ENCODE data around the gene RBM8A.

Gene RBM8A

GRCh38 chr1:145886816-145887215 lies 40.5 kb downstream of the RBM8A start:
- POLR2A ChIA-PET: interaction anchor here (1.2 to 1.3 kb wide), 2 partner anchors 27 to 41 kb away, joined by 3 read pairs; partner anchors contain the start of genes PIAS3 and RBM8A
- H3K4me3 ChIP-seq (ENCODE audit: low read depth, low read length): no peak overlapping the region

GRCh38 chr1:145886390-145886789 lies 40.9 kb downstream of the RBM8A start:
- Histone ChIP-seq H3K4me1 (ENCODE audit: control insufficient read depth, insufficient read depth, low read length) (peaks cover 10% of the 10 kb centered on the region), H3K9me3 (ENCODE audit: control insufficient read depth, insufficient read depth, low read depth, low read length) (no peaks in the 10 kb centered on the region), H3K27ac (ENCODE audit: extremely low read depth, low read depth, low read length) (no peak overlapping the region), H3K4me3 (ENCODE audit: low read depth, low read length) (no peak overlapping the region; the same call in 1 of the 2 replicates), H3K36me3 (ENCODE audit: control insufficient read depth in 2 of 2, insufficient read depth in 1 of 2, low read length in 2 of 2) (no peaks in the 10 kb centered on the region)
- ChIA-PET CTCF (interaction anchor here (0.6 to 11.9 kb wide), 4 partner anchors 22 to 121 kb away, joined by 3 to 222 read pairs (median 4); partner anchors contain the start of gene ITGA10), POLR2A (interaction anchor here (0.6 kb wide), 1 partner anchor 51 kb away, joined by 3 read pairs; no protein-coding TSS in a partner anchor)
- TF ChIP-seq ZNF214 (tag by site-specific recombination; IDR thresholded peaks at IDR 0.05; ENCODE audit: borderline replicate concordance): no peak
- no peak for TF ChIP-seq ZNF274 (IDR thresholded peaks at IDR 0.05; ENCODE audit: low read length)
- TF ChIP-seq ZNF274 (tag by site-specific recombination; IDR thresholded peaks at IDR 0.05; ENCODE audit: borderline replicate concordance): no peak
- no peak for TF ChIP-seq GLIS2 (tag by site-specific recombination; IDR thresholded peaks at IDR 0.05)
- no peak for TF ChIP-seq ZFP69B (tag by site-specific recombination; IDR thresholded peaks at IDR 0.05)
- TF ChIP-seq ZSCAN23 (tag by site-specific recombination; IDR thresholded peaks at IDR 0.05): no peak
- TF ChIP-seq ZNF18 (tag by site-specific recombination; IDR thresholded peaks at IDR 0.05): no peak
- no peak for TF ChIP-seq ZNF335 (tag by site-specific recombination; conservative IDR thresholded peaks at IDR 0.05)
- no peak for TF ChIP-seq ZNF133 (tag by site-specific recombination; IDR thresholded peaks at IDR 0.05)
- TF ChIP-seq ZNF426 (tag by site-specific recombination; IDR thresholded peaks at IDR 0.05): no peak
- TF ChIP-seq ZNF398 (tag by site-specific recombination; IDR thresholded peaks at IDR 0.05): no peak
- TF ChIP-seq ZBTB26 (tag by site-specific recombination; optimal IDR thresholded peaks at IDR 0.05): no peak
- no peak for TF ChIP-seq MZF1 (tag by site-specific recombination; IDR thresholded peaks at IDR 0.05; ENCODE audit: borderline replicate concordance)

More at GRCh38 chr1:145886816-145887215, 40.5 kb downstream of the RBM8A start:
- Histone ChIP-seq H3K36me3 (ENCODE audit: control insufficient read depth in 2 of 2, insufficient read depth in 1 of 2, low read length in 2 of 2) (no peaks in the 10 kb centered on the region), H3K9me3 (ENCODE audit: control insufficient read depth, insufficient read depth, low read depth, low read length) (no peaks in the 10 kb centered on the region), H3K4me1 (ENCODE audit: control insufficient read depth, insufficient read depth, low read length) (peaks cover 13% of the 10 kb centered on the region), H3K27ac (ENCODE audit: extremely low read depth, low read depth, low read length) (no peak overlapping the region)
- CTCF ChIA-PET: interaction anchor here (0.8 to 11.9 kb wide), 2 partner anchors 22 to 41 kb away, joined by 3 to 222 read pairs; partner anchors contain the start of genes ITGA10 and NUDT17
- TF ChIP-seq AEBP2 (tag by site-specific recombination; IDR thresholded peaks at IDR 0.05; ENCODE audit: borderline replicate concordance) (no peak), KLF7 (tag by site-specific recombination; IDR thresholded peaks at IDR 0.05; ENCODE audit: borderline replicate concordance) (no peak), ZNF488 (tag by site-specific recombination; IDR thresholded peaks at IDR 0.05) (no peak), ZNF521 (tag by site-specific recombination; IDR thresholded peaks at IDR 0.05) (no peak), OVOL3 (tag by site-specific recombination; IDR thresholded peaks at IDR 0.05) (no peak)
